ENCODE measurements around the gene GRAMD4.

GRAMD4 gene

GRCh38 chr22:46650078-46650810 is 30.1 kb downstream of the GRAMD4 start:
- Mint-ChIP-seq H3K9me3 (no peaks in the 10 kb centered on the region), H3K4me1 (peaks cover 12% of the 10 kb centered on the region), H3K36me3 (no peaks in the 10 kb centered on the region), H3K27ac (no peak overlapping the region), H3K4me3 (no peak overlapping the region), H3K27me3 (no peaks in the 10 kb centered on the region)

GRCh38 chr22:46651316-46651715 is 31.1 kb downstream of the GRAMD4 start:
- no peak overlapping the region for H3K4me3 Mint-ChIP-seq
- no peaks in the 10 kb centered on the region for H3K27me3 Mint-ChIP-seq
- peaks cover 12% of the 10 kb centered on the region for H3K4me1 Mint-ChIP-seq
- no peaks in the 10 kb centered on the region for H3K9me3 Mint-ChIP-seq
- H3K27ac Mint-ChIP-seq, result no peak overlapping the region
- no peaks in the 10 kb centered on the region for H3K36me3 Mint-ChIP-seq

GRCh38 chr22:46652081-46652846 is 32.1 kb downstream of the GRAMD4 start:
- peak overlapping the region; percentile 10 for H3K27ac Mint-ChIP-seq
- no peaks in the 10 kb centered on the region for H3K27me3 Mint-ChIP-seq
- no peak overlapping the region for H3K4me3 Mint-ChIP-seq
- H3K4me1 Mint-ChIP-seq, result peaks cover 12% of the 10 kb centered on the region
- no peaks in the 10 kb centered on the region for H3K36me3 Mint-ChIP-seq
- no peaks in the 10 kb centered on the region for H3K9me3 Mint-ChIP-seq

GRCh38 chr22:46652847-46653331 is 32.7 kb downstream of the GRAMD4 start:
- Mint-ChIP-seq H3K4me3 (no peak overlapping the region), H3K27ac (peak overlapping the region; percentile 10), H3K27me3 (no peaks in the 10 kb centered on the region), H3K4me1 (peaks cover 12% of the 10 kb centered on the region), H3K9me3 (no peaks in the 10 kb centered on the region), H3K36me3 (no peaks in the 10 kb centered on the region)

GRCh38 chr22:46653596-46653995 is 33.4 kb downstream of the GRAMD4 start:
- H3K27ac Mint-ChIP-seq, result no peak overlapping the region
- no peak overlapping the region for H3K4me3 Mint-ChIP-seq
- no peaks in the 10 kb centered on the region for H3K9me3 Mint-ChIP-seq
- no peaks in the 10 kb centered on the region for H3K27me3 Mint-ChIP-seq
- H3K4me1 Mint-ChIP-seq, result peaks cover 12% of the 10 kb centered on the region
- H3K36me3 Mint-ChIP-seq, result no peaks in the 10 kb centered on the region

GRCh38 chr22:46654426-46654825 is 34.2 kb downstream of the GRAMD4 start:
- Mint-ChIP-seq H3K4me3 (no peak overlapping the region), H3K9me3 (no peaks in the 10 kb centered on the region), H3K27me3 (no peaks in the 10 kb centered on the region), H3K27ac (no peak overlapping the region), H3K4me1 (peaks cover 12% of the 10 kb centered on the region), H3K36me3 (no peaks in the 10 kb centered on the region)

- Mint-ChIP-seq H3K4me1 (peaks cover 14% of the 10 kb centered on the region), H3K27me3 (no peaks in the 10 kb centered on the region), H3K36me3 (no peaks in the 10 kb centered on the region), H3K9me3 (no peaks in the 10 kb centered on the region), H3K27ac (no peak overlapping the region), H3K4me3 (no peak overlapping the region)
Observed at GRCh38 chr22:46654927-46655595, 34.9 kb downstream of the GRAMD4 start.

GRCh38 chr22:46655861-46656608 is 35.8 kb downstream of the GRAMD4 start:
- no peaks in the 10 kb centered on the region for H3K27me3 Mint-ChIP-seq
- H3K4me3 Mint-ChIP-seq, result no peak overlapping the region
- H3K36me3 Mint-ChIP-seq, result no peaks in the 10 kb centered on the region
- H3K9me3 Mint-ChIP-seq, result no peaks in the 10 kb centered on the region
- no peak overlapping the region for H3K27ac Mint-ChIP-seq
- peaks cover 24% of the 10 kb centered on the region for H3K4me1 Mint-ChIP-seq

- Mint-ChIP-seq H3K4me3 (no peak overlapping the region), H3K27me3 (no peaks in the 10 kb centered on the region), H3K4me1 (peaks cover 27% of the 10 kb centered on the region), H3K27ac (peak overlapping the region; percentile 51), H3K36me3 (no peaks in the 10 kb centered on the region), H3K9me3 (no peaks in the 10 kb centered on the region)
Observed at GRCh38 chr22:46656856-46657654, 36.9 kb downstream of the GRAMD4 start.

- Mint-ChIP-seq H3K27ac (no peak overlapping the region), H3K4me1 (peaks cover 26% of the 10 kb centered on the region), H3K36me3 (no peaks in the 10 kb centered on the region), H3K4me3 (no peak overlapping the region), H3K27me3 (no peaks in the 10 kb centered on the region), H3K9me3 (no peaks in the 10 kb centered on the region)
Observed at GRCh38 chr22:46657655-46657953, 37.4 kb downstream of the GRAMD4 start.

- peaks cover 21% of the 10 kb centered on the region for H3K4me1 Mint-ChIP-seq
- no peak overlapping the region for H3K4me3 Mint-ChIP-seq
- H3K27ac Mint-ChIP-seq, result no peak overlapping the region
- no peaks in the 10 kb centered on the region for H3K27me3 Mint-ChIP-seq
- H3K36me3 Mint-ChIP-seq, result no peaks in the 10 kb centered on the region
- no peaks in the 10 kb centered on the region for H3K9me3 Mint-ChIP-seq
Observed at GRCh38 chr22:46657996-46658947, 38.1 kb downstream of the GRAMD4 start.

GRCh38 chr22:46659059-46659790 is 39.0 kb downstream of the GRAMD4 start:
- no peaks in the 10 kb centered on the region for H3K36me3 Mint-ChIP-seq

GRCh38 chr22:46659791-46660186 is 39.6 kb downstream of the GRAMD4 start:
- H3K36me3 Mint-ChIP-seq, result no peaks in the 10 kb centered on the region
- H3K9me3 Mint-ChIP-seq, result no peaks in the 10 kb centered on the region
- no peak overlapping the region for H3K4me3 Mint-ChIP-seq
- H3K27me3 Mint-ChIP-seq, result no peaks in the 10 kb centered on the region
- H3K27ac Mint-ChIP-seq, result no peak overlapping the region
- peaks cover 21% of the 10 kb centered on the region for H3K4me1 Mint-ChIP-seq

More at GRCh38 chr22:46659059-46659790, 39.0 kb downstream of the GRAMD4 start:
- Mint-ChIP-seq H3K4me1 (peaks cover 21% of the 10 kb centered on the region), H3K4me3 (no peak overlapping the region), H3K9me3 (no peaks in the 10 kb centered on the region), H3K27me3 (no peaks in the 10 kb centered on the region), H3K27ac (no peak overlapping the region)

Data from activated naive CD4-positive, alpha-beta T cell treated with anti-CD3 and anti-CD28 coated beads, Interleukin-2, amount 50 U/mL, for 24 hours (primary cell).